Measurements from ENCODE around the gene CELF1.

GRCh38 chr11:47495856-47496217, 57.1 kb downstream of the CELF1 start:
- TF ChIP-seq EZH2phosphoT487 (IDR thresholded peaks at IDR 0.05) (no peak), CTCF (IDR thresholded peaks at IDR 0.05) (no peak)

All from neural progenitor cell (in vitro differentiated cells).